B cell (primary cell): Measurements from ENCODE around the gene CFAP53. TPM values are rescaled to one million over a fixed set of nuclear protein-coding genes. Genes with fewer than 3 reads are reported as not detected.

ENCODE experiments used
- ATAC-seq: fragments of 200-7000 bp; cut with Tn5 transposase; one replicate; pipeline ENCODE4 v1.10.0; 2021; ENCODE audit warnings: low read depth, mild to moderate bottlenecking, moderate number of reproducible peaks, moderate library complexity
- CTCF ChIA-PET: fragments of 350-600 bp; sonication (Branson Sonifier 250); formaldehyde crosslinking; loops from one replicate; lab custom pipeline; 2021; ENCODE audit warnings: antibody characterized with exemption, inconsistent platforms; lab: Charles Lee
- POLR2A ChIA-PET: fragments of 350-600 bp; sonication (Branson Sonifier 250); formaldehyde crosslinking; loops from one replicate; lab custom pipeline; 2021; ENCODE audit warnings: antibody characterized with exemption; lab: Charles Lee
- DNase-seq: peaks from one replicate; pipeline ENCODE4 v3.0.0; 2013
- H2AFZ ChIP-seq: 2 replicates; pipeline ENCODE4 v1.6.1; 2012; ENCODE audit warnings: mild to moderate bottlenecking, low read depth, low read length; ENCODE audit not compliant: insufficient read depth, poor library complexity, severe bottlenecking
- H3K27ac ChIP-seq, 2 donors: 1 replicate in 1 of 2; 2 replicates in 1 of 2; pipeline ENCODE4 v1.5.1; 2012 to 2013; ENCODE audit warnings: low read length in 2 of 2, mild to moderate bottlenecking in 2 of 2, moderate library complexity in 1 of 2
- H3K27me3 ChIP-seq, 4 experiments: fragments of 200-600 bp in 1 of 4; sonication (generic) in 1 of 4; replicated peaks in 1 of 4; 1 replicate in 2 of 4; 2 replicates in 2 of 4; pipeline versions ENCODE4 v1.6.1 to v1.7.0; 2013 to 2016; ENCODE audit warnings: low read length in 3 of 4, mild to moderate bottlenecking in 2 of 4, mixed read lengths in 1 of 4, moderate library complexity in 1 of 4; ENCODE audit not compliant: insufficient read depth in 4 of 4, control insufficient read depth in 3 of 4; ENCODE audit errors: control extremely low read depth in 1 of 4
- H3K36me3 ChIP-seq, 2 experiments: replicated peaks in 1 of 2; 1 replicate in 1 of 2; 2 replicates in 1 of 2; pipeline versions ENCODE4 v1.6.1 to v1.7.1; 2013; ENCODE audit warnings: low read length in 1 of 2; ENCODE audit not compliant: insufficient read depth in 2 of 2, control insufficient read depth in 1 of 2; ENCODE audit errors: control extremely low read depth in 1 of 2, extremely low read depth in 1 of 2
- H3K4me1 ChIP-seq, 2 donors: fragments of 200-600 bp in 1 of 2; sonication (generic) in 1 of 2; 1 replicate in 1 of 2; 2 replicates in 1 of 2; pipeline versions ENCODE4 v1.5.1 to v1.6.1; 2013 to 2017; ENCODE audit warnings: low read length in 2 of 2; ENCODE audit not compliant: control insufficient read depth in 2 of 2, insufficient read depth in 2 of 2
- H3K4me2 ChIP-seq: replicated peaks from 2 replicates; pipeline ENCODE3; 2012; ENCODE audit warnings: mild to moderate bottlenecking, low read depth, low read length; ENCODE audit not compliant: poor library complexity, severe bottlenecking
- H3K4me3 ChIP-seq, 5 experiments: fragments of 200-600 bp in 1 of 5; sonication (generic) in 1 of 5; 1 replicate in 3 of 5; 2 replicates in 2 of 5; pipeline versions ENCODE4 v1.5.1 to v1.7.0; 2011 to 2016; ENCODE audit warnings: low read length in 4 of 5, mild to moderate bottlenecking in 4 of 5, low read depth in 2 of 5, control low read depth in 1 of 5, moderate library complexity in 1 of 5; ENCODE audit not compliant: insufficient read depth in 1 of 5; ENCODE audit errors: control extremely low read depth in 1 of 5, extremely low read depth in 1 of 5
- H3K79me2 ChIP-seq: fragments of 200-600 bp; sonication (generic); one replicate; pipeline ENCODE4 v1.6.0; 2016; ENCODE audit warnings: low read length; ENCODE audit not compliant: control insufficient read depth, insufficient read depth
- H3K9ac ChIP-seq: fragments of 200-600 bp; sonication (generic); 2 replicates; pipeline ENCODE4 v1.6.1; 2017; ENCODE audit warnings: mild to moderate bottlenecking, low read length, moderate library complexity
- H3K9me3 ChIP-seq, 3 donors: one replicate each; pipeline versions ENCODE4 v1.6.1 to v1.7.1; 2013; ENCODE audit warnings: low read length in 2 of 3; ENCODE audit not compliant: control insufficient read depth in 2 of 3, insufficient read depth in 1 of 3; ENCODE audit errors: control extremely low read depth in 1 of 3
- H4K20me1 ChIP-seq: 2 replicates; pipeline ENCODE4 v1.6.0; 2012; ENCODE audit warnings: mild to moderate bottlenecking, low read length; ENCODE audit not compliant: insufficient read depth, control insufficient read depth, poor library complexity, severe bottlenecking
- H3K27ac Mint-ChIP-seq: one replicate; pipeline ENCODE4 v1.8.0; 2021; ENCODE audit warnings: mixed read lengths
- H3K27me3 Mint-ChIP-seq: one replicate; pipeline ENCODE4 v1.8.0; 2021; ENCODE audit warnings: mixed read lengths
- H3K4me1 Mint-ChIP-seq: one replicate; pipeline ENCODE4 v1.8.0; 2021; ENCODE audit warnings: mixed read lengths
- H3K4me3 Mint-ChIP-seq: one replicate; pipeline ENCODE4 v1.8.0; 2021; ENCODE audit warnings: mixed read lengths
- H3K9me3 Mint-ChIP-seq: one replicate; pipeline ENCODE4 v1.8.0; 2022; ENCODE audit warnings: mixed read lengths; ENCODE audit not compliant: insufficient read depth
- EZH2 ChIP-seq: IDR thresholded peaks from 2 replicates; pipeline ENCODE4 v1.6.1; 2012; ENCODE audit warnings: borderline replicate concordance, low read depth, mild to moderate bottlenecking, moderate library complexity, low read length; ENCODE audit not compliant: insufficient read depth, poor library complexity, severe bottlenecking
- WGBS: methylation state at CpG from one replicate; pipeline ENCODE4 v1.1.5; 2013; ENCODE audit warnings: missing lambda C conversion rate; ENCODE audit not compliant: insufficient coverage; 5-methylcytosine and 5-hydroxymethylcytosine counted together
- intact Hi-C: fragments of 100-400 bp; cut with micrococcal nuclease; formaldehyde crosslinking; loops from one replicate; pipeline ENCODE4 v1.10.0; 2022
- polyA plus RNA-seq: library from polyadenylated mRNA; depleted of rRNA; stranded (reverse); fragments of >200 nt; gene quantifications from 2 replicates; pipeline ENCODE4 v1.2.3, GENCODE V29; 2012
- total RNA-seq, 2 donors: library from RNA; stranded (reverse); fragments of 120-200 nt in 1 of 2; gene quantifications; 1 replicate in 1 of 2; 2 replicates in 1 of 2; pipeline versions ENCODE4 v1.2.3 to v1.2.4, GENCODE V29; 2013 to 2022
- TF ChIP-seq, protein P1 (sequence below): fragments of 200-600 bp; IDR thresholded peaks from one replicate; pipeline ENCODE4 v1.8.0; 2022; ENCODE audit warnings: antibody characterized with exemption, mild to moderate bottlenecking

The CFAP53 gene
- total and polyA plus RNA-seq, 2 donors (not counting 1 experiment from before 2014, with no cell fraction given) = 0.04 to 0.79 TPM

DNA sequence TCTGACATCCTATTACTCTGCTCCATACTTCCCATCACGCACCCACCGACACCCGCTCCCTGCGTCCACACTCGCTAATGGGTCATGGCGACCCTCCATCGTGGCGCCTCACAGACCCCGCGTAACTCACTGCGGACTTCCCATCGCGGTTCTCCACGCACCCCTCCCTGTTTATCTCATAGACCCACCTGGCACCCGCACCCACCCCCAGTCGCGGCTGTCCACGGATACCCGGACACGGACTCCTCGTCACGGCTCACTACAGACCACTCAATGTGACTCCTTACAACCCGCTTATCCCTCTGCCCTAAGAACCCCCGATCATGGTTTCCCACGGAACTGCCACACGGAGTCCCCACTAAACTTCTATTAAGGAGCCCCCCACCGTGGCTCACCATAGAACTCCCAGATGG is 20.7 kb upstream of the CFAP53 start:
- Histone ChIP-seq H3K79me2 (peaks cover 10% of the 10 kb centered on the region), H3K9me3 (no peaks in the 10 kb centered on the region), H3K27me3 (no peaks in the 10 kb centered on the region), H3K27ac (peak overlapping the region; percentile 93), H4K20me1 (peaks cover 7% of the 10 kb centered on the region), H3K4me1 (peaks cover 12 to 18% of the 10 kb centered on the region in 2 donors), H3K4me2 (peak overlapping the region; percentile 91), H3K36me3 (peaks cover 0 to 40% of the 10 kb centered on the region in 2 experiments), H3K9ac (peak overlapping the region; percentile 82), H2AFZ (peak overlapping the region; percentile 92), H3K4me3 (peak overlapping the region; percentile 64 to 95 (median 86))
- TF ChIP-seq EZH2 = no peak
- TF ChIP-seq, protein P1, sequence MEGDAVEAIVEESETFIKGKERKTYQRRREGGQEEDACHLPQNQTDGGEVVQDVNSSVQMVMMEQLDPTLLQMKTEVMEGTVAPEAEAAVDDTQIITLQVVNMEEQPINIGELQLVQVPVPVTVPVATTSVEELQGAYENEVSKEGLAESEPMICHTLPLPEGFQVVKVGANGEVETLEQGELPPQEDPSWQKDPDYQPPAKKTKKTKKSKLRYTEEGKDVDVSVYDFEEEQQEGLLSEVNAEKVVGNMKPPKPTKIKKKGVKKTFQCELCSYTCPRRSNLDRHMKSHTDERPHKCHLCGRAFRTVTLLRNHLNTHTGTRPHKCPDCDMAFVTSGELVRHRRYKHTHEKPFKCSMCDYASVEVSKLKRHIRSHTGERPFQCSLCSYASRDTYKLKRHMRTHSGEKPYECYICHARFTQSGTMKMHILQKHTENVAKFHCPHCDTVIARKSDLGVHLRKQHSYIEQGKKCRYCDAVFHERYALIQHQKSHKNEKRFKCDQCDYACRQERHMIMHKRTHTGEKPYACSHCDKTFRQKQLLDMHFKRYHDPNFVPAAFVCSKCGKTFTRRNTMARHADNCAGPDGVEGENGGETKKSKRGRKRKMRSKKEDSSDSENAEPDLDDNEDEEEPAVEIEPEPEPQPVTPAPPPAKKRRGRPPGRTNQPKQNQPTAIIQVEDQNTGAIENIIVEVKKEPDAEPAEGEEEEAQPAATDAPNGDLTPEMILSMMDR = no peak
- peak overlapping the region; percentile 98 for H3K4me3 Mint-ChIP-seq
- DNase-seq (no peak), ATAC-seq (no peak)
- POLR2A ChIA-PET = no interaction called here
- intact Hi-C loops = loop anchor here (1.0 to 5.0 kb wide), 6 partner anchors 21 to 1335 kb away; partner anchors contain the start of genes CFAP53, MEX3C and SMAD7
- H3K4me1 Mint-ChIP-seq = peaks cover 34% of the 10 kb centered on the region
- peak overlapping the region; percentile 94 for H3K27ac Mint-ChIP-seq
- no peaks in the 10 kb centered on the region for H3K9me3 Mint-ChIP-seq
- WGBS = 1% methylated on average over 27 of the region's 27 CpGs
- no peaks in the 10 kb centered on the region for H3K27me3 Mint-ChIP-seq
- CTCF ChIA-PET = no interaction called here

DNA sequence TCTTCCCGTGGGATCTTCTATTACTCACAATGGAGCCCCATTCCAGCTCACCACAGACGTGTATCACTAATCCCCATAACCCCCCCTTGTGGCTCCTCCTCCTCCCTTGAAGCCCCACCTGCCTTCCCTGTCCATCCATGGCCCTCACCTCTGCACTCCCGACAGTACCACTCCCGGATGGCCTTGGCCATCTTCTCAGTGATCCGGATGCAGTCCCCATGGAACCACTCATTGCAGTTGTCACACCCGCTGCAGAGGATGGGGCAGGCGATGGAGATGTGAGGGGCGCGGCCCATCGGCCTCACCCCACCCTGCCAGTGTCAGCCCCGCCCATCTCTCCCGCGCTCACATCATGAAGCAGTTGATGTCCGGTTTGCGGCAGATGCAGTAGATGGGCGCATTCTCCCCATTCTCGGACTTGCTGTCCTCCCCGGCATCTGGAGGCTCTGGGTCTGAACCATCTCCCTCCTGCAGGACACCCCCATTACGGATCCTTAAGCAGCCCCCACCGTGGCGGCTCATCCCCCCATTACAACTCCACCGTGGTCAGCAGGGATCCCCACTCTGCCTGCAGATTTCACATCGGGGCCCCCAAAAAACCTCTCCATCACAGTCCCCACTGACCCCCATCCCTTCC is 20.2 kb upstream of the CFAP53 start:
- peak overlapping the region; percentile 91 for H3K4me2 ChIP-seq
- TF ChIP-seq, protein P1 = no peak
- no peak for TF ChIP-seq EZH2
- H3K36me3 ChIP-seq = peaks cover 0 to 42% of the 10 kb centered on the region in 2 experiments
- H3K9ac ChIP-seq = peak overlapping the region; percentile 82
- Mint-ChIP-seq H3K9me3 (no peaks in the 10 kb centered on the region), H3K27me3 (no peaks in the 10 kb centered on the region), H3K4me1 (peaks cover 36% of the 10 kb centered on the region), H3K4me3 (peak overlapping the region; percentile 98), H3K27ac (peak overlapping the region; percentile 94)
- peaks cover 10% of the 10 kb centered on the region for H3K79me2 ChIP-seq
- H3K4me3 ChIP-seq = peak overlapping the region; percentile 64 to 95 (median 86)
- H3K9me3 ChIP-seq = no peaks in the 10 kb centered on the region
- POLR2A ChIA-PET = no interaction called here
- peaks cover 7% of the 10 kb centered on the region for H4K20me1 ChIP-seq
- ATAC-seq = no peak
- intact Hi-C loops = loop anchor here (1.0 to 5.0 kb wide), 6 partner anchors 20 to 1334 kb away; partner anchors contain the start of genes CFAP53, MEX3C and SMAD7
- peak; percentile 33 for DNase-seq
- no peaks in the 10 kb centered on the region for H3K27me3 ChIP-seq
- CTCF ChIA-PET = interaction anchor here (1.2 kb wide), 1 partner anchor 71 kb away, joined by 3 read pairs; no protein-coding TSS in a partner anchor
- 35% methylated on average over 22 of the region's 23 CpGs for WGBS
- peak overlapping the region in 1 of 2 donors; percentile 93 for H3K27ac ChIP-seq
- peaks cover 14 to 22% of the 10 kb centered on the region in 2 donors for H3K4me1 ChIP-seq
- peak overlapping the region; percentile 92 for H2AFZ ChIP-seq
